ENCODE measurements around the gene RELN.

Gene RELN

DNA sequence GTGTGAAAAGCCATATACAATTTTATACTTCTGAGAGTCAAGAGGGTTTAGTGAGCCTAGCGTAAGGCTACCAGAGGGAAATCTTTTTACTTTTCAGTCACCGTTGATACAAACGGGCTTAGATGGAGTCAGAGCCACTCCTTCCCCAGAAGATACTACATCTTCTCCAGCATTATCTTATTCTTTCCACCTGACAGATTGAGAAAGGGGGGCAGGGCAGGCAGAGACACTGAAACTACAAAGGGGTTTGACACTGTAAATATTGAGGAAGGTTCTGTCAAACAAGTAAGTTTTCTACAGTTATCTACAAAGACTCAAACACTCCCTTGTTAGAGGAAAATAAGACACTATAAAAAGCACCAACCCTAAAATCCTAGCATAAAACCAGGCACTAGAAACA lies 100.0 kb downstream of the RELN start:
- DNase-seq, result no peak

DNA sequence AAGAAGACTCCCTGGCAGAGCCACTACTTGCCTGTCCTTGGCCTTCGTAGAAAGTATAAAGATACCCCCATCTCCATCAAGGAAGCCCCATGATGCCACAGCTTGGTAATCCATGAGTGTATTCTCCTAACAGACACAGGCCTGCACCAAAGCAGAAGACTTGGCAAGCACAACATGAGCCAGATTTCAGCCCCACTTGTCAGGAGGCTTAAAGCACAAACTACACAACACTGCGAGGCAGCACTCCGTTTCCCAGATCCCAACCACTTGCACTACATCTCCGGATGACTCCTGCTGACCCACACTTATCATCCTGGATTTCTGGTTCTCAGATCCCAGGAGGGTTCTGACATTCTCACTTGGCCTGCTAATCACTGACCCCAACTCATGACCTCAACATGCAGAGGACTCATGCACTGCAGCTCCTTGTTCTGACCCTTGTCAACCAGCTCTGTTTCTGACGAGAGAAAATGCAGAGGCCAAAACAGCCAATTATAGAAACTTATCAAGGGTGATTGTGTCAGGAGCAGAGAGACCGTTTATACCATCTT lies 100.8 kb downstream of the RELN start:
- no peak for DNase-seq

DNA sequence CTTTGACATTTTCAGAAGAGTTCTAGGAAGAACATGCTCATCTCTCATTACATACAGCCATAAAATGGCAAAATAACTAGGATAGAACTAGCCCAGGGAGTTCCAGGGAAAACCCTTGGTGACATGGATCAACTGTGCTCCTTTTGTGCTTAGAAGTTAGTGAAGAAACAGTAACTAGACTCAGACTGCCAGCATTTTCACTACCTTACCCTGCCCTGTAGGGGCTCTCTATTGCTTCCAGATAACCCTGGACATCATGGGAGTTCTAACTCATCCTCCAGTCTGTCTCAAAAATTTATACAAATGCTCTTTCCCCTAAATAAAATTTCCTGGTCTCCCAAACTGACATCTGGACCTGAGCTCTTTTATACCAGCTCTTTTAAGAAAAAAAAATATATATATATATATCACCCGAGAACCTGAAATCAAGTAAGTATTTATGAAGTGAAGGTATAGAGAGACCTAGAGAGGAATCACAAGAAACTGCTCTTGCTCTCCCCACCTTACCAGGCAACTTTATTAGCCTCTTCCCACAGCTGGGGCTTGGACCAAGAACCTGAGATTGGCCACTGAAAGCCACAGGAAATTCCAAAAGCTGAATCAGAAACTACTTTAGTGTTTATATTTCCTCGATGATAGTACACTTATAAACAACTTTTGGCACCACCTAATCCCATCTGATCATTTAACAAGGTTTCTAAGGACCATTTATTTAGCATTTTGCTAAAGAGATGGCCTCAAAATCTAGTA lies 101.4 kb downstream of the RELN start:
- no peak for DNase-seq

DNA sequence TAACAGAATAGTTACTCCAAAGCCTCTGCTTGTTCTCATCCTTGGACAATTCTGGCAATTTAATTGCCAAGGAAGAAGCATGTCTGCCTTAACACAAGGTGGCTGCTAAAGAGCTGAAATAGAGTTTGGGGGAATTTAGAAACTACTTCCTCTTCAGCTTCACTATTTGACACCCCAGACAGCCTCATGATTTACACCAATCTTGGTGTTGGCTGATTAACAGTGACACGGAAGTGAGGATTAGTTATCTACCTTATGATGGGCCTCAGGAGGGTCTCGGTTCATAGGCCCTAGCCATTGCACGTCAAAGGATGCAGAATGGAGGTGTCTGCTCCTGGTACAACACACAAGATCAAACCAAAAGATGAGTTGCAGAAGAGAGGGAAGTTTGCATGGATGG lies 102.4 kb downstream of the RELN start:
- no peak for DNase-seq

DNA sequence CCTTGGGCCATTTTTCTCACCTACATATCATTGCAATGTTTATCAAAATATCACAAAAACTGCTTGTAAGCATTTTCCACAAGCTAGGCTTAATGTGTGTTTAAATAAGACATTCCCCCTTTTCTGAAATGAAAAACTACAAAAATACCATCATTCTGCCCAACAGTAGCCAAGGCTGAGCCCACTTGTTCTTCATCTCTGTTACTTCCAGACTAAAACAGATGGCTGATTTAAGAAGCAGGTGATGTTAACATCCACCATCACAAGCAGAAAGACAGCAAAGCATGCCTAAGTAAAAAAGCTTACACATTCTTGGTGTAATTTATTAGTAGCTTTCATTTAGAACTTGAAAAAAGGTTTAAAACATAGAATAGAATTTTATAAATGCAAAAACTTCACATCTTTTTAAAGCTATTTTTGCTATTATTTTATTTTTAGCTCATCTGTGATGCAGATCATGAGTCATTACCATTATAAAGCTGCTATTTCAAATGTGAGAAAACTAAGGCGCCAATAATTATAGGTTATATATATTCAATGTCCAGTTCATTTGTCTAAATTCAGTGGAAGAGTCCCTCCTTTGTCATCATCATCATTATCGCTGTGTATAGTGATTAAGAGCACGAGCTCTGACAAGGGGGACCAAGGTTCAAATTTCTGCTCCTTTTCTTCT lies 109.4 kb downstream of the RELN start:
- DNase-seq, result no peak

DNA sequence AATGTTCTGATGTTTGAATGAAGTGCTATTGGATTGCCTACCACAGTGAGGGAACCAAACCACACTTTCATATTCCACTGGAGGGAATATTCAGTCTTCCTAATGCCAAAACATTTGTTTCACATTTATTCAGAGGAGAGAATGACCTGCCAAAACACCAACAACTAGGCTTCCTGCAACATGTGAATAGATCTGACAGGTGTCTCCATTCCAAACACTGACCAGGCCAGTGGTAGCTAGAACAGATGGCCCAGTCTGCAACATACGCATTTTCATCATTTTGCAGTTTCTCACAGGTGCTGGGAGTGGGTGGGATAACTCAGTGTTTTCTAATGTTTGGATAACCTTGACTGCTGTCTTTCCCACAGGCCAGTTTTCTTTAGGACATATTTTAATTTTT lies 110.0 kb downstream of the RELN start:
- no peak for DNase-seq

DNA sequence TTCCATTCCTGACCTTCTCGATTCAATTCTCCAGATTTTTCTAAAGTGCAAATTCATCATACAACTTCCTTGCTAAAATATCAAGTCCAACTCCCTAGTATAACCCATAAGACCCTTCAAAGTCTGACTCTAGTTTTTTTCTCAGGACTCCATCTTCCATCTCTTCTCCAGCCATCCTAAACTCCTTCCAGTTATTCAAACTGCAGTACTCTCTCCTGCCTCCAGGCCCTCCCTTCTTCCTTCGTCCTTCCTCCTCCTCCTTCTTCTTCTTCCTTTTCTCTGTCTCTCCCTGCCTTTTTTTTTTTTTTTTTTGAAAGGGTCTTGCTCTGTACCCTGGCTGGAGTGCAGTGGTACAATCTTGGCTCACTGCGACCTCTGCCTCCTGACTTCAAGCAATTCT lies 111.9 kb downstream of the RELN start:
- DNase-seq, result no peak

DNA sequence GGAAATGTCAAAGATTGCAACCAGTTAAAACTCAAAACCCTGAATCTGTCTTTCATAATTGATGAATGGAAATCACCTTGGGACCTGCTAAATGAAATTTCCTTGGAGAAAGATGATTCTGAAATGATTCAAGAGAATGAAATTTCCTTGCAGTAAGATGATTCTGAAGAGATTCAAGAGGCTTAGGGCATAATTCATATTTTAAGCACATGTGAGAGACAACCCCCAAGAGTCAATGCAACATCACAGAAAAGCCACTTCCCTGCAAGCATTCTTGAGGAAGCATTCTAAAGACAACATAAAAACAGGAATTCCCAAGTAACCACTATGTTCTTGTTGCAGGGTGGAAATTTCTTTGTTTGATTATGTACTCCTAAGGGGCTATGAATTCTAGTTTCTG lies 113.7 kb downstream of the RELN start:
- DNase-seq, result no peak

DNA sequence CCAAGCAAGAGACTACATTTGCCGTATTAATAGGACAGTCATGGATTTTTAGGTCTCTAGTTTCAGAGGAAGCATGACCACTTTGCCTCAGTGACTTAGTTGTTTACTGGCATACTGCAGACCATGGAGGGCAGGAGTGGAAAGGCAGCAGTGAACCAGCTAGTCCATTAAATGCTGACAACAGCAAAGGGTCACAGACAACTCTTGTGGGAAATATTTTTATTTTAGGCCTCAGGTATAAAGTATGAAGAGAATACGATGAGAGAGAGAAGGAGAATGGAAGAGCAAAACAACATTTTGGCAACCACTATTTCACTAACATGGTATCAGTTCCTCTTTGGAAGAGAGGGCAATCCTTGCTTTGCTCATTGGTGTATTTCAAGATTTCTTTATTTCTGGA lies 118.0 kb downstream of the RELN start:
- DNase-seq, result no peak

DNA sequence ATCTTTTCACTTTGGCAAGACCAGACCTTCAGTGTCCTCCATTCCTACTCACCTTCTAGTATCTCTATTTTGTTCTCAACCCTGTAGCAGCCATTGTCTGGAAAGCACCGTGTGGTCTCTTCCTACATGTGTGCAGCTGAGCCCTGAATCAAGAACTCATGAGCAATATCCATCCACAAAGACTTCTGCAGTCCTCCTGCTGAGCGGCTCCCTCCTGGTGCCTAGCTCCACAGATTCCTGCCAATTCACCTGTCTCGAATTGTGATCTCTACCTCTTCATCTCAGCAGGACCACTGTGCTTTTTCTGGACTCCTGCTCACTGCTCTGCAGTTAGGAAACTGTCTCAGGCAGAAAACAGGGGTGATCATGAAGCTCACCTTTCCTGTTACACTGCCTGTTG lies 118.8 kb downstream of the RELN start:
- DNase-seq, result no peak

DNA sequence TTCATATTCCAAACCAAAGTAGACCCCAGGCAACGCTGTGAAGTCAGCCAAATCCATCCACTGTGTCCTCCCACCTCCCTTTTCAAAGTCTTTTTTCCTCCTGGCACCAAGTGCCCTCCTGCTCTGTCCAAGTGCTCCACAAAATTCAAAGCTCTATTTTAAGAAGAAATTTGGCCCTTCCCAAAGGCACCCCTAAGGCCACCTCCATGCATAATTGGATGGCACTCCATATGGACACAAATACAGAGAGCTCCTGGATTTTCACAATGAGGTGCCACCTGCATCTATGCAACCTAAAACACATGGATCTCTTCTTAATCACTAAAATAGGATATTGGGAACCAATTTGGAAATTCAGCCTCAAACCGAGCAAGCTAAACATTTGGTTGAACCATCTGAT lies 121.6 kb downstream of the RELN start:
- DNase-seq, result no peak

DNA sequence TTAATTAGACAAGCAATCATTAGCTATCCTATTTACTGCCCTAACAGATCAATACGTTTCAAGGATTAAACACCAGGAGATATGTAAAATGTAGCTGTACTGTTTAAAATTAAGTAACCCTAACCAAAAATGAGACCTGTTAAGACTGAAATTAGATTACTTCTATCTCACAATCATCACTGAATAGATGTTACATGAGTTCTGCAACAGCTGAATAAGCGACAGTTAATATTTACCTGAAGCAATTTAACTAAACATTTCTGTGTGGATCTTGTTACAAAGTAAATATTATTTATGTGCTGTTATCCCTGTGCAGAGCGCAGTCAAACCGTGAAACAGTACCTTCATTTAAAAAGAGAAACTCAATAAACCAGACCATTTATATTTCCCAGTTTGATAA lies 122.5 kb downstream of the RELN start:
- no peak for DNase-seq

DNA sequence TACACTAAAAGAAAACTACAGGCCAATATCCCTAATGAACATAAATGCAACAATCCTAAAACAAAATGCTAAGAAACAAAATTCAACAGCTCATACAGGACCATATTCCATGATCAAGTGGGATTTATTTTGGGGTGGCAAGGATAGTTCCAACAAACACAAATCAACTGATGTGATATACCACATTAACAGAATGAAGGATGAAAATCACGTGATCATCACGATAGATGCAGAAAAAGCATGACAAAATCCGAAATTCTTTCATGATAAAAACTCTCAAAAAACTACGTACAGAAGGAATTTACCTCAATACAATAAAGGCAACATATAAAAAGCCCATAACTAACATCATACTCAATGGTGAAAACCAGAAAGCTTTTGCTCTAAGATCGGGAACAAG lies 124.0 kb downstream of the RELN start:
- DNase-seq, result no peak

DNA sequence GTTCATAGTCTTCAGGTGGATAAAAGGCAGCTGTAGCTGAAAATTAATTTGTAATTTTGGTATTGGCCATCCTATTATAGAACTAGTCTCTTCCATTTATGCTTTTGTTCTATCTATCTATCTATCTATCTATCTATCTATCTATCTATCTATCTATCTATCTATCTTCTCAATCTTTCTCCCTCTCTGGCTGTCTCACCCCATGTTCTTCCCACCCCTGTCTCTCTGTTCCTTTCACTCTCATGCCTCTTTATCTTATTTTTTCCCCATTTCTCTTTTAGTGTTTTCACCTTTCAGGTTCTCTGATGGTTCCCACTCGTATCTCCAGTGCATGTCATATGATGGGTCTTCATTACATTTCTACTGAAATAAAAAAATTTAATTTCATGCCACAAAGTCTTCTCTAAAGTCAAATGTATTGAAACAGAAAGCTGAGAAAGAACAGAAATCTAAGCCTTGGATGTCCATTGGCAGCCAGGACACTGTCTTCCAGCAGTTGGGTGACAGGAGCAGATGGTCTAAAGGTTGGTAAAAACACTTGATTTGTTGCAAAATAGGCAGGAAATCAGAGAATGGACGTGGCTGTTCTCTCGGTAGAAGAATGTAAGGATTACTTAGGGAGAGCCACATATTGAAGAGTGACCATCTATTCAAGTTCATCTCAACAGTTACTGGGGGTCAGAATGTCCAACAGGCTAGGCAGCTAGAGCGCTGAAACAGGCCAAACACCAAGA lies 127.0 kb downstream of the RELN start:
- DNase-seq, result no peak

DNA sequence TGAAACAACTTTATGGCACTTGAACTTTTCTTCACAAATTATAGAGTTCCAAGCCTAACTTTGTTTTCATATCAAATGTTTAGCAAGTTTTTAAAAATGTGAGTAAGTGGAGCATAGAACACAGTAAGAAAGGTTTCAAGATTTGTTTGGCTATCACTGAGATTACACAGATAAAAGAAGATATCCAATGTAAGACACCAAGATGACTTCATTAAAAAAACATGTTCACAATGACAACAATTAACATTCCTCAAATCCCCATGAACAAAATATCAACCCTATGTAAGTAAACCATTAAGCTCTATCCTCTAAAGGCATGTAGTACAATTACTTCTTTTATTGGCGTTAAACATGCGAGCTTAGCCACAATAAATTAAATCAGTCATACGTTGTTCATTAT lies 129.7 kb downstream of the RELN start:
- no peak for DNase-seq

DNA sequence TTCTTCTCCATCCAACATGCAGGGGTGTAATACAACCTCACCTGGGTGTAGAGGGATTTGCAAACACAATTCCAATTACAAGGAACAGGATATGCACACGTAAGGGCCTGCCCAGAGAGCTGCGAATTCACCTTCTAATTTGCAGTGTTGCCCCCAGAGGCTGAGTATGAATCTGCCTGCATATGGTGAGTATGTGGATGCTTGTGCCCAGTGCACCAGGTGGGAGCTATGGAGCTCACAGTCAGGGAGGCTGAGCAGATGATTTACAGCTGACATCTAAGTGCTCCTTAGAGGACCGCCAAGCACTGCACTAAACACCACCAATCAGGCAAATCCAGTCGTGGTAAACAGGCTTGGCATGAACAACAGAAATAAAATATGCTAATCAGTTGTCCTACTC lies 132.0 kb downstream of the RELN start:
- DNase-seq, result no peak

DNA sequence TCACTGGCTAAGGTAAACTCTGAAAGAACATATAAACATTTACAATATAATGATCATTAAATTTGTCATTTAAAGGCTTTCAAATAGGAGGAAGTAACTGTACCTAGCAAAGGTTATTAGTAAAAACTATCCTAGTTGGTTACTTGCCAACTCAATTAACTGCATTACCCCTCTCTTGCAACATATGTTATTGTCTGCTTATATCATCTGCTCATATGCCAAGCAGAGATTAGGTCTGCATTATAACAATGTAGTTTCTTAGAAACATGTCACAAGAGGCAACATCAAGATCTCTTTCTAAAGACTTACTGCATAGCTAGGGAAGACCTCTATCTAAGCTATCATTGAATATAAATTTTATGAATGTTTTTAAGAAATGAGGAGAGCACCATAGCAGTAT lies 132.5 kb downstream of the RELN start:
- no peak for DNase-seq

DNA sequence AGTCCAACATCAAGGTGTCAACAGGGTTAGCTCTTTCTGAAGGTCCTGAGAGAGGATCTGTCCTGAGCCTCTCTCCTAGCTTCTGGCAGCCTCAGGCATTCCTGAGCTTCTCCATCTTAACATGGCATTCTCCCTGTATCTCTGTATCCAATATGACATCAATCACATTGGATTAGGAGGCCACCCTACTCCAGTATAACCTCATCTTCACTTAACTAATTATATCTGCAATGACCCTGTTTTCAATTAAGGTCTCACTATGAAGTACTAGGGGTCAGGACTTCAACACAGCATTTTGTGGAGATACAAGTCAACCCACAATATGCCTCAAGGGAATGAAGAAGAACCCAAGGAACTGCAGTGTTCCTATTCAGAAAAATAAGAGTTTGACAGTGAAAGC lies 133.8 kb downstream of the RELN start:
- no peak for DNase-seq

DNA sequence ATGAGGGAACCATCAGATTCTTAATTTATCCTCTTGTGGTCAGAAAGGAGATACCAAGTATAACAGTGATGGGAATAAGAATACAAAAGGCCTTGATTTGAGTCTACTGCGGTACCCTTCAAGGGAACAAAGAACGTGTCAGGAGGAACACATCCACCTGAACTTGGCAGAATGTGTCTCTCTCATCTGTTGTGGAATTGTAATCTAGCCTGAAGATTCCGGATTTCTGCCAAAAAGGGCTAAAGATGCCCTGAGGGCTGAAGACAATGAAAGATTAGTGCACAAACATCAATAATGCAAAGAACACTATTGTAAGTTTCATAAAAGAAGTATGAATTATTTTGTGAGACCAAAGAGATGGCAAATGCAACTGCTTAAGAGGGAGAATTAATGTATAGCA lies 134.8 kb downstream of the RELN start:
- DNase-seq, result no peak

DNA sequence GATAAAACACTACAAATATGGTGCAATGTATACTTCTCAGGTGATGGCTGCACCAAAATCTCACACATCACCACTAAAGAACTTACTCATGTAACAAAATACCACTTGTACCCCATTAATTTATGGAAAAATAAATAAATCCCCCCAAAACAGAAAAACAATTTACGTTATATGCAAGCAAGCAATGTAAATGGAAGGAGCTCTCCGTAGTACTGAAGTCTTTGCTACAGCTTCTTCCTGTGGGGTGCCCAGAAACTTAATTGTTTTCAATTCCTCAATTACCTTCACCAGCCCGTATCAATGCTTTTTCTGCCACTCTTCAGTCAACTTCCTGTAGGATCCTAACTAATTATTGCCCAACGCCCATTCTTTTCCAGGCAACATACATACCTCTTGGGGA lies 138.1 kb downstream of the RELN start:
- no peak for DNase-seq

DNA sequence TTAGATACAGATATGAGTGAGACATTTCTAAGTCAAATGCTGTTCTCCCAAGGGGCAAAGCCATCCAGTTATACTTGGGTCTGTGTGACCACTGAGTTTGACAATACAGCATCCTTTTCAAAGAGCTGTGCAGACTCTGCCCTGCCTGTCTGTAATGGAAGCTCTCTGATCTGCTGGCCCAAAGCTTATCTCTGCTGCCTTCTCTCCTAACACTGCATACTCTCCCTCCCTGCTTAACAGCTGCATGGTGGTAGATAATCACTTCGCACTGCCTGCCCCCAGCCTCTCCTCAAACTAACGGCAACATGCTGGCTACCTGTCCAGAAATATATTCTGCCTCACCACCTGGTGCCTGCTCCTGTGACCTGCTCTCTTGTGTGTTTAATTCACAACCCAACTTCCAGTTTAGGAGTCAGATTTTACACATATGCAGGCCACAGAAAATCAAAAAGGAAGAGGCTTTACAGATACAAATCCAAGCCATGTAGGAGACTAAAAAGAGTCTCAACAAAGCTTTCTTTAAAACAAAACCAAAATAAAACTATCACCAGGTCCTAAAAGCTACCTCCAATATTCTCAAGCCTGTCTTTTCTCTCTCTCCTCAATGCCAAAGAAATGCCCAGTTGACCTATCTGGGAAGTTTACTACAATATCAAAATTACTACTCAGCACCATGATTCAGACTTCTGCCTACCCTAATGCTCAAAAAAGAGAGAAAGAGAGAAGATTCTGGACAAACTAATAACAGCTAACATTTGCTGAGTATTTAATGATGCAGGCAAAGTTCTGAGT lies 145.6 kb downstream of the RELN start:
- DNase-seq, result no peak

DNA sequence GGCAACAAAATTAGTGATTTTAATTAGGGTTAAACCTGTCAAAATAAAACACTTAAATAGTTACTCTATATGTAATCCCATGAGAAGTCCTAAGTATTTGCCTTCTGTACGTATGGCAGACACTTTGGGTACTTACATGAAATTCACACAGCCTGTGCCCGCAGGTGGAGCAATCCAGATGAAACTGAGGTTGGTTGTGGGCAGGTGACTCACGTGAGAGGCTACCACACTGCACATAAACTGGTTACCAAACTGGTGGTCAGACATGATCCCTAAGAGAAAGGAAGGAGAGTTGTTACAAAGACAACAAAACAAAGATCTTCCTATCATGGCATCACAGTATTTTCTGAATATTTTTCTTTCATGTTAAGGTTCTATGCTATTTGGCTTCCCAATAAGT lies 156.1 kb downstream of the RELN start:
- no peak for DNase-seq

DNA sequence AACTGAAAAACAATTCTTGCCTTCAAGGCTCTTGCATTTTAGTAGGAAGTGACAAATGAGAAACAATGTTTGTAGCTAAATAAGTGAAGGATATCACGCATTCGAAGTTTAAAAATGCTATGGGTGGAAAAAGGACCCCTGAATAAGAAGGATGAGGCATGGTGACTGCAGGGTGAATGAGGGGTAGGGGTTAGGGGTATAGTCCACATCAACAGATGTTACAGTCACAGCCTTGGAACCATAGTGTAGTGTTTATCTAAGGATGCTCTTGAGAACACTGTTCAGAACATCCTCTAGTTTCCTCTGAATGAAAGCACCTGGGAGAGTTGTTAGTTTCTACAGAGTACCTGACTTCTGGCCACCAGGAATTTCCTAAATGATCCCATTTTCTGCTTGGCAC lies 157.0 kb downstream of the RELN start:
- DNase-seq, result no peak

All from activated CD8-positive, alpha-beta memory T cell treated with anti-CD3 and anti-CD28 coated beads for 24 hours (primary cell).